ENCODE measurements around the gene CTNNA1. TPM values are rescaled to one million over a fixed set of nuclear protein-coding genes. Genes with fewer than 3 reads are reported as not detected.

CTNNA1 gene
- total RNA-seq, 3 donors from 2014 or later = 347 to 457 (median 380) TPM

DNA sequence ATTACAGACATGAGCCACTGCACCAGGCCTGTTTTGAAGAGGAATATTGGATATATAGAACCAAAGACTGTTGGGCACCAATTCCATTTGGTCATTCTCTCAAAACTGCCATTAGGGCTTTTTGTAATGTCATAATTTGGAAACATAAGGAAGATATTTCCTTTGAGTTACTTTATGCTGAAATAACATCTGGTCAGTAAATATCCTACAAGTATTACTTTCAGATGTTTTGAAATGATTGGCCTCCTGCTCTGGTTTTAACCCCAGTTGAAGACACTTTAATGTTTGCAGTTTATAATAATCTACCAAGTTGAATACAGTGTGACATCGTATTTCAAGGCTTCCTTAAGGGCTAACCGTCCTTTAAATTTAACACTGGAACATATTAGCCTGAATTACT lies 88.3 kb downstream of the CTNNA1 start:
- TF ChIP-seq CTCF (IDR thresholded peaks at IDR 0.05) = no peak
- H3K36me3 ChIP-seq (ENCODE audit: low read depth) = no peaks in the 10 kb centered on the region
- H3K4me3 ChIP-seq = no peak overlapping the region
- no peaks in the 10 kb centered on the region for H3K9me3 ChIP-seq
- H3K4me1 ChIP-seq (ENCODE audit: low read depth) = no peaks in the 10 kb centered on the region
- intact Hi-C loops (cut with DNase I, micrococcal nuclease) = no loop called here
- ATAC-seq = no peak
- DNase-seq = no peak

DNA sequence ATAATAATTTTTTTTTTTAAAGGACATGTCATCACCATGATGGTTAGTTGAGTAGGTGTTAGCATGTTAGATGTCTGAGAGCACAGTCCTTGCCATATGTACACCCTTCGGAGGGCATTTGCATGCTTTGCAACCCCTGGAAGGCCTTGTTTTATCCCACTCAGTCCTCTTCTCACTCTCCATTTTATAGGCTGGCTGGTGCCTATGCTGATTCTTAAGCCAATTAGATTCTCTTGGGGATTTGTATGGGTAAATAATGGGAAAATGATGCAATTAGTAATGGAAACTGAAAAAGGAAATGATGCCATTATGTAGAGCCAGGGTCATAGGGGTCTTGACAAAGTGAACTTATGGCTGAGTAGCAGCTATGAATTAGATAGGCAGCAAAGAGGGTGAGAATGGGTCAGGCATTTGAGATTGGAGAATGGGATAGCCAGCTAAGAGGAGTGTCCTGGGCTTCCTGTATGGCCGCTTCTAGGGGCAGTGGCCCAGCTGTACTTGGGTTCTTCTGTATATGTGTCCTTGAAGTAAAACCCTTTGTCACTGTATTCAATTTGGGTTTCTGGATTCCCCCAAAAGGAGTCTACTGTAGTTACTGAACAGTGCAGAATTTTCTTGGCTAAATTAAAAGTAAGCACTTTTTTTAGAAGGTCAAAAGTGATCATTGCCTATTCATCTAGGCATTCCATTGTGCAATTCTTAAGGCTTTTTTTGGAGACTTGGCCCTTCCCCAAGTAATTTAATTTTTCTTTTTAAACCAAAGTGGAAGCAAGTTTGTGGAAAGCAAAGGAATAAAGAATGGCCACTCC lies 90.3 kb downstream of the CTNNA1 start:
- Histone ChIP-seq H3K9me3 (no peaks in the 10 kb centered on the region), H3K4me1 (ENCODE audit: low read depth) (no peaks in the 10 kb centered on the region), H3K36me3 (ENCODE audit: low read depth) (no peaks in the 10 kb centered on the region), H3K4me3 (no peak overlapping the region)
- intact Hi-C loops (cut with DNase I, micrococcal nuclease) = no loop called here
- TF ChIP-seq CTCF (IDR thresholded peaks at IDR 0.05) = no peak
- DNase-seq = no peak
- no peak for ATAC-seq

GRCh38 chr5:138844125-138844461 lies 90.9 kb downstream of the CTNNA1 start:
- H3K4me1 ChIP-seq (ENCODE audit: low read depth) = no peaks in the 10 kb centered on the region
- no peak for ATAC-seq
- H3K36me3 ChIP-seq (ENCODE audit: low read depth) = no peaks in the 10 kb centered on the region
- no peak overlapping the region for H3K4me3 ChIP-seq
- intact Hi-C loops (cut with DNase I, micrococcal nuclease) = no loop called here
- TF ChIP-seq CTCF (IDR thresholded peaks at IDR 0.05) = no peak
- DNase-seq = no peak
- H3K9me3 ChIP-seq = no peaks in the 10 kb centered on the region

- Histone ChIP-seq H3K9me3 (no peaks in the 10 kb centered on the region), H3K4me3 (no peak overlapping the region), H3K36me3 (ENCODE audit: low read depth) (no peaks in the 10 kb centered on the region), H3K4me1 (ENCODE audit: low read depth) (no peaks in the 10 kb centered on the region)
- no peak for TF ChIP-seq CTCF (IDR thresholded peaks at IDR 0.05)
- DNase-seq (no peak), ATAC-seq (no peak)
- intact Hi-C loops (cut with DNase I, micrococcal nuclease) = no loop called here
Observed at GRCh38 chr5:138844812-138845513, 91.7 kb downstream of the CTNNA1 start.

DNA sequence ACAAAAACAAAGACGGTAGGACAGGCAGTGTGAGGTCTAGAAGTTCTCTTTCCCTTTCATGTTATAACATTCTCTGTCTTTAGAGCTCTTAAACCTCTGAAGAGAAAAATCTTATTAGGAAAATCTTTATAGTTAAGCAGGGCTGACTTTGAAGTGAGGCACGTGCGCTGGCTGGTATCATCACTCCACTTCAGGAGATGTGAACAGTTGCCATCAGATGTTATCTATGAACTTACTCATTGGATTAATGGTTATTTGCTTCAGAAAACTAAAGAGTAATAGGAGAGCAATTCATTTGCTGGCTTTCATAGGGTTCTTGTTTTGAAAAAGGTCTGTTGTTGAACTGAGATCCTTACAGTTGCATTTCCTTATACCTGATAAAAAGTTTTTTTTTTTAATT lies 96.2 kb downstream of the CTNNA1 start:
- no peak overlapping the region for H3K4me3 ChIP-seq
- H3K36me3 ChIP-seq (ENCODE audit: low read depth) = no peaks in the 10 kb centered on the region
- H3K4me1 ChIP-seq (ENCODE audit: low read depth) = no peaks in the 10 kb centered on the region
- no peaks in the 10 kb centered on the region for H3K9me3 ChIP-seq
- no peak for TF ChIP-seq CTCF (IDR thresholded peaks at IDR 0.05)
- intact Hi-C loops (cut with DNase I, micrococcal nuclease) = no loop called here
- DNase-seq (no peak), ATAC-seq (no peak)

Measured in mucosa of descending colon (tissue), 3 donors.